CD14-positive monocyte (primary cell): Measurements from ENCODE around the gene PADI1. TPM values are rescaled to one million over a fixed set of nuclear protein-coding genes. Genes with fewer than 3 reads are reported as not detected.

Source experiments
- DNase-seq, 3 donors: peaks; one replicate each; pipeline ENCODE4 v3.0.0-alpha.2; 2011 to 2022
- H2AFZ ChIP-seq: 2 replicates; pipeline ENCODE4 v1.6.0; 2012; ENCODE audit warnings: mild to moderate bottlenecking, low read depth, low read length, inconsistent platforms; ENCODE audit not compliant: insufficient read depth, poor library complexity, severe bottlenecking
- H3K27ac ChIP-seq, 2 donors: 1 replicate in 1 of 2; 2 replicates in 1 of 2; pipeline ENCODE4 v1.5.1; 2012 to 2013; ENCODE audit warnings: low read length in 2 of 2, control low read depth in 1 of 2, inconsistent platforms in 1 of 2, low read depth in 1 of 2, mild to moderate bottlenecking in 1 of 2
- H3K27me3 ChIP-seq, 2 donors: one replicate each; pipeline versions ENCODE4 v1.6.0 to v1.6.1; 2011 to 2013; ENCODE audit warnings: low read length in 2 of 2; ENCODE audit not compliant: control insufficient read depth in 2 of 2, insufficient read depth in 2 of 2
- H3K36me3 ChIP-seq, 2 donors: replicated peaks in 1 of 2; 1 replicate in 1 of 2; 2 replicates in 1 of 2; pipeline versions ENCODE4 v1.5.1 to v1.6.1; 2012 to 2013; ENCODE audit warnings: low read length in 2 of 2, control low read depth in 1 of 2, inconsistent platforms in 1 of 2, mild to moderate bottlenecking in 1 of 2; ENCODE audit not compliant: insufficient read depth in 2 of 2, control insufficient read depth in 1 of 2
- H3K4me1 ChIP-seq, 2 donors: 1 replicate in 1 of 2; 2 replicates in 1 of 2; pipeline versions ENCODE4 v1.5.1 to v1.6.1; 2012 to 2013; ENCODE audit warnings: low read length in 2 of 2, control low read depth in 1 of 2, inconsistent platforms in 1 of 2, mild to moderate bottlenecking in 1 of 2, moderate library complexity in 1 of 2; ENCODE audit not compliant: insufficient read depth in 2 of 2, control insufficient read depth in 1 of 2
- H3K4me2 ChIP-seq: replicated peaks from 2 replicates; pipeline ENCODE3; 2012; ENCODE audit warnings: low read length, moderate library complexity, mild to moderate bottlenecking; ENCODE audit not compliant: poor library complexity, severe bottlenecking; ENCODE audit errors: extremely low read depth
- H3K4me3 ChIP-seq, 3 experiments: fragments of 200-600 bp in 1 of 3; sonication (generic) in 1 of 3; replicated peaks in 1 of 3; 1 replicate in 2 of 3; 2 replicates in 1 of 3; pipeline ENCODE4 v1.5.1; 2011 to 2013; ENCODE audit warnings: low read length in 3 of 3, mild to moderate bottlenecking in 3 of 3, control low read depth in 2 of 3, low read depth in 2 of 3, inconsistent platforms in 1 of 3, moderate library complexity in 1 of 3
- H3K79me2 ChIP-seq: 2 replicates; pipeline ENCODE4 v1.6.0; 2012; ENCODE audit warnings: mild to moderate bottlenecking, control low read depth, inconsistent platforms, low read length, moderate library complexity; ENCODE audit not compliant: insufficient read depth
- H3K9ac ChIP-seq: 2 replicates; pipeline ENCODE4 v1.6.0; 2017; ENCODE audit warnings: low read length, mild to moderate bottlenecking; ENCODE audit not compliant: insufficient read depth, poor library complexity, severe bottlenecking
- H3K9me3 ChIP-seq, 2 donors: replicated peaks in 1 of 2; 1 replicate in 1 of 2; 2 replicates in 1 of 2; pipeline versions ENCODE4 v1.5.1 to v1.6.1; 2012 to 2013; ENCODE audit warnings: low read length in 2 of 2, control low read depth in 1 of 2; ENCODE audit not compliant: control insufficient read depth in 1 of 2, insufficient read depth in 1 of 2
- H4K20me1 ChIP-seq: 2 replicates; pipeline ENCODE4 v1.6.0; 2012; ENCODE audit warnings: mild to moderate bottlenecking, low read length, control low read depth, moderate library complexity; ENCODE audit not compliant: insufficient read depth
- H3K27ac Mint-ChIP-seq, 7 donors: one replicate each; pipeline ENCODE4 v1.8.0; 2020; ENCODE audit warnings: mild to moderate bottlenecking in 7 of 7, mixed read lengths in 7 of 7, moderate library complexity in 6 of 7, inconsistent platforms in 2 of 7
- H3K27me3 Mint-ChIP-seq, 3 donors: one replicate each; pipeline ENCODE4 v1.8.0; 2021 to 2022; ENCODE audit warnings: low read depth in 3 of 3, mild to moderate bottlenecking in 3 of 3, mixed read lengths in 3 of 3, moderate library complexity in 3 of 3, inconsistent platforms in 1 of 3
- H3K36me3 Mint-ChIP-seq, 2 donors: one replicate each; pipeline ENCODE4 v1.8.0; 2020; ENCODE audit warnings: mixed read lengths in 2 of 2, inconsistent platforms in 1 of 2, mild to moderate bottlenecking in 1 of 2
- H3K4me1 Mint-ChIP-seq: one replicate; pipeline ENCODE4 v1.8.0; 2020; ENCODE audit warnings: mild to moderate bottlenecking, mixed read lengths
- H3K4me3 Mint-ChIP-seq, 2 donors: one replicate each; pipeline ENCODE4 v1.8.0; 2020; ENCODE audit warnings: mild to moderate bottlenecking in 2 of 2, mixed read lengths in 2 of 2, moderate library complexity in 1 of 2
- H3K9me3 Mint-ChIP-seq, 7 donors: one replicate each; pipeline ENCODE4 v1.8.0; 2020 to 2022; ENCODE audit warnings: mixed read lengths in 7 of 7, mild to moderate bottlenecking in 6 of 7, moderate library complexity in 6 of 7, inconsistent platforms in 2 of 7
- WGBS: methylation state at CpG from one replicate; pipeline ENCODE4 v1.1.5; 2013; ENCODE audit warnings: missing lambda C conversion rate; ENCODE audit not compliant: insufficient coverage; 5-methylcytosine and 5-hydroxymethylcytosine counted together
- intact Hi-C, 2 donors: fragments of 100-400 bp; cut with micrococcal nuclease; formaldehyde crosslinking; loops; one replicate each; pipeline versions ENCODE4 v1.15.0 to v1.15.1; 2023
- polyA plus RNA-seq, 3 donors: library from polyadenylated mRNA; depleted of rRNA in 1 of 3; unstranded in 2 of 3; stranded (reverse) in 1 of 3; fragments of 300-500 nt in 2 of 3; fragments of >200 nt in 1 of 3; fragmentation: Illumina TruSeq in 2 of 3; gene quantifications; 1 replicate in 2 of 3; 2 replicates in 1 of 3; pipeline ENCODE4 v1.2.3, GENCODE V29; 2012 to 2021
- TF ChIP-seq, protein P1 (sequence below): fragments of 200-600 bp; IDR thresholded peaks from one replicate; pipeline ENCODE4 v1.8.0; 2022; ENCODE audit warnings: antibody characterized with exemption, mild to moderate bottlenecking

The PADI1 gene
- polyA plus RNA-seq, 3 donors: not detected

DNA sequence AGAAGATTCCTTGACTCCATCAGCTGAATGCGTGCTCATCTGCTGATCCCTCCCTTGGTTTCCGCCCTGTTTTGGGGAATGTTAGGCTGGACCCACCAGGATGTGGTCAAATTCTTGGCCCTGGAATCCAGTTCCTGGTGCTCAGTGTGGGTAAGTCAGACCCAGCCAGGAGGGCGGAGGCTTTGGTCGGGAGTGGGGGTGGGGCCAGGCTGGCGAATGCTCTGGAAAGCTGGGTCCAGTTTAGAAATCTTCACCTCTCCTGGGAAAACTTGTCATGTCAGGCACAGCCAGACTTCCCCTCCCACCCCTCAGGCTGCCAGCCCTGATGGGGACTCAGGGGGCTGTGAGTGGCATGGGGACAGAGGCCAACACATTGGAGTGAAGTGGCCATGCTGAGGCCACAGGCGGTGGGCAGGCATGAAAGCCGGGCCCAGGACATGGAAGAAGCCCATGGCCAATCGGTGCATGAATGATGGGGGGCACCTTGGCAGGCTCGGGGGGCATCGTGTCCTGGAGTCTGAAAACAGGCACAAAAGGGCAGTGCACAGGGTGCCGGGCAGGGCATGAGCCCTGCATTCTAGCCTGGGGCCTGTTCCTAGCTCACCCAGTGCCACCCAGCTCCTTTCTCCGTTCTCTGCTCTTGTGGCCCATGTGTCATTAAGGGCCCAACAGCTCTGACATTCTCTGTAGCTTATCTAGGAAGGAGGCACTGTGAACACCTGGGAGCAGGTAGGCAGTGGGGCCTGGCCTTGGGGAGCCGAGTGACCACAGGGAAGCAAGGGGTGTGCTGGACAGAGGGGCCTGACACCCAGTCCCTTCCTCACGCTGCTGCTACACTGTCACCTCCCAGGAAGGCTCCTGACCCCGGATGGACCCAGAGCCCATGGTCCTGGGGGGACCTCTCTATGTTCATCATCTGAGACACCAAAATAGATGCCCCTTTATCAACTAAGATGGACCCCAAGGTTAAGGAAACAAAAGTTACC lies 14.6 kb upstream of the PADI1 start:
- Histone ChIP-seq H4K20me1 (no peaks in the 10 kb centered on the region), H3K79me2 (no peaks in the 10 kb centered on the region), H3K27ac (peak overlapping the region; percentile 72 to 77), H3K4me1 (peaks cover 4 to 28% of the 10 kb centered on the region in 2 donors), H3K9me3 (peaks cover 17 to 23% of the 10 kb centered on the region in 2 donors), H2AFZ (no peak overlapping the region), H3K36me3 (no peaks in the 10 kb centered on the region), H3K27me3 (no peaks in the 10 kb centered on the region), H3K4me3 (no peak overlapping the region), H3K9ac (no peak overlapping the region), H3K4me2 (no peak overlapping the region)
- WGBS: 100% methylated on average over 8 of the region's 15 CpGs
- DNase-seq: no peak
- Mint-ChIP-seq H3K4me1 (peaks cover 28% of the 10 kb centered on the region), H3K36me3 (peaks cover 0 to 9% of the 10 kb centered on the region in 2 donors), H3K9me3 (peaks cover 18 to 37% (median 32%) of the 10 kb centered on the region in 7 donors), H3K27ac (peak overlapping the region in 6 of 7 donors; percentile 74 to 97 (median 92)), H3K4me3 (no peak overlapping the region), H3K27me3 (peaks cover 0 to 8% (median 2%) of the 10 kb centered on the region in 3 donors)
- TF ChIP-seq, protein P1, sequence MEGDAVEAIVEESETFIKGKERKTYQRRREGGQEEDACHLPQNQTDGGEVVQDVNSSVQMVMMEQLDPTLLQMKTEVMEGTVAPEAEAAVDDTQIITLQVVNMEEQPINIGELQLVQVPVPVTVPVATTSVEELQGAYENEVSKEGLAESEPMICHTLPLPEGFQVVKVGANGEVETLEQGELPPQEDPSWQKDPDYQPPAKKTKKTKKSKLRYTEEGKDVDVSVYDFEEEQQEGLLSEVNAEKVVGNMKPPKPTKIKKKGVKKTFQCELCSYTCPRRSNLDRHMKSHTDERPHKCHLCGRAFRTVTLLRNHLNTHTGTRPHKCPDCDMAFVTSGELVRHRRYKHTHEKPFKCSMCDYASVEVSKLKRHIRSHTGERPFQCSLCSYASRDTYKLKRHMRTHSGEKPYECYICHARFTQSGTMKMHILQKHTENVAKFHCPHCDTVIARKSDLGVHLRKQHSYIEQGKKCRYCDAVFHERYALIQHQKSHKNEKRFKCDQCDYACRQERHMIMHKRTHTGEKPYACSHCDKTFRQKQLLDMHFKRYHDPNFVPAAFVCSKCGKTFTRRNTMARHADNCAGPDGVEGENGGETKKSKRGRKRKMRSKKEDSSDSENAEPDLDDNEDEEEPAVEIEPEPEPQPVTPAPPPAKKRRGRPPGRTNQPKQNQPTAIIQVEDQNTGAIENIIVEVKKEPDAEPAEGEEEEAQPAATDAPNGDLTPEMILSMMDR: no peak
- intact Hi-C loops: no loop called here

DNA sequence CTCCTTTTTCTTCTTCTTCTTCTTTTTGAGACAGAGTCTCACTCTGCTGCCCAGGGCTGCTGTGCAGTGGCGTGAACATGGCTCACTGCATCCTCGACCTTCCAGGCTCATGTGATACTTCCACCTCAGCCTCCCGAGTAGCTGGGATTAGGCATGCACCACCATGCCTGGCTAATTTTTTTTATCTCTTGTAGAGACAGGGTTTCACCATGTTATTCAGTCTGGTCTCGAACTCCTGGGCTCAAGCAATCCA lies 13.0 kb upstream of the PADI1 start:
- H3K36me3 ChIP-seq: no peaks in the 10 kb centered on the region
- WGBS: 57% methylated on average over 2 of the region's 4 CpGs
- DNase-seq: peak in 2 of 3 donors; percentile 21 to 44
- no peaks in the 10 kb centered on the region for H3K79me2 ChIP-seq
- H3K4me1 ChIP-seq: peaks cover 0 to 19% of the 10 kb centered on the region in 2 donors
- H3K4me3 Mint-ChIP-seq: no peak overlapping the region
- H3K27ac ChIP-seq: peak overlapping the region; percentile 72 to 77
- no peaks in the 10 kb centered on the region for H4K20me1 ChIP-seq
- peaks cover 0 to 8% (median 2%) of the 10 kb centered on the region in 3 donors for H3K27me3 Mint-ChIP-seq
- H3K9me3 ChIP-seq: peaks cover 17 to 23% of the 10 kb centered on the region in 2 donors
- peak overlapping the region; percentile 88 to 97 (median 94) for H3K27ac Mint-ChIP-seq
- intact Hi-C loops: no loop called here
- H3K4me3 ChIP-seq: no peak overlapping the region
- H2AFZ ChIP-seq: no peak overlapping the region
- TF ChIP-seq, protein P1: no peak
- no peaks in the 10 kb centered on the region for H3K27me3 ChIP-seq
- no peak overlapping the region for H3K9ac ChIP-seq
- no peak overlapping the region for H3K4me2 ChIP-seq
- peaks cover 0 to 9% of the 10 kb centered on the region in 2 donors for H3K36me3 Mint-ChIP-seq
- H3K4me1 Mint-ChIP-seq: peaks cover 21% of the 10 kb centered on the region
- H3K9me3 Mint-ChIP-seq: peaks cover 18 to 37% (median 32%) of the 10 kb centered on the region in 7 donors
